Measurements from ENCODE around the gene TACC3.

DNA sequence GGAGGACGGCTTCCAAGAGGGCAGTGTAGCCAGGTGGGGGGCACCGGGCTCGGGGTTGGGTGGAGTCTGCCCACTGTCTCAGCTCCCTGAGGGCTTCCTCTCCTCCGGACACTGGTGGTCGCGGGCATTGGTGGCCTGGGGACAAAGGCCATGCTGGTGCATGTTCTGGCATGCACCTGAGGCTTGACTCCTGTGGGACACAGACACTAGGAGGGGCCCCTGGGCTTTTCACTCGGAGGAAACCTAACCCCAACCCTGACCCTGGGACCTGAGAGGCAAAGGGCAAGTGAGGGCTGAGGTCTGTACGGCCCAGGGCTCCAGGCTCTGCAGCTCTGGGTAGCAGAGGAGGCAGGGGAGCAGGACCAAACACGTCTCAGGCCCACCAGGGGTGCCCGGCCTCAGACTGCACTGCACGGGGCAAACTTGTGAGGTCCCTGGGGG, 49.5 kb downstream of the TACC3 start:
- TF ChIP-seq GABPA (IDR thresholded peaks at IDR 0.05; ENCODE audit: low read depth) (no peak), SIN3A (IDR thresholded peaks at IDR 0.05; ENCODE audit: borderline replicate concordance, low read depth, low read length) (no peak), POLR2AphosphoS5 (IDR thresholded peaks at IDR 0.05; ENCODE audit: low read depth, low read length) (no peak), TEAD4 (IDR thresholded peaks at IDR 0.05; ENCODE audit: borderline replicate concordance, insufficient read depth) (no peak), GATA2 (CRISPR knock-in tag; IDR thresholded peaks at IDR 0.05) (no peak)
- TF ChIP-seq, protein P1, sequence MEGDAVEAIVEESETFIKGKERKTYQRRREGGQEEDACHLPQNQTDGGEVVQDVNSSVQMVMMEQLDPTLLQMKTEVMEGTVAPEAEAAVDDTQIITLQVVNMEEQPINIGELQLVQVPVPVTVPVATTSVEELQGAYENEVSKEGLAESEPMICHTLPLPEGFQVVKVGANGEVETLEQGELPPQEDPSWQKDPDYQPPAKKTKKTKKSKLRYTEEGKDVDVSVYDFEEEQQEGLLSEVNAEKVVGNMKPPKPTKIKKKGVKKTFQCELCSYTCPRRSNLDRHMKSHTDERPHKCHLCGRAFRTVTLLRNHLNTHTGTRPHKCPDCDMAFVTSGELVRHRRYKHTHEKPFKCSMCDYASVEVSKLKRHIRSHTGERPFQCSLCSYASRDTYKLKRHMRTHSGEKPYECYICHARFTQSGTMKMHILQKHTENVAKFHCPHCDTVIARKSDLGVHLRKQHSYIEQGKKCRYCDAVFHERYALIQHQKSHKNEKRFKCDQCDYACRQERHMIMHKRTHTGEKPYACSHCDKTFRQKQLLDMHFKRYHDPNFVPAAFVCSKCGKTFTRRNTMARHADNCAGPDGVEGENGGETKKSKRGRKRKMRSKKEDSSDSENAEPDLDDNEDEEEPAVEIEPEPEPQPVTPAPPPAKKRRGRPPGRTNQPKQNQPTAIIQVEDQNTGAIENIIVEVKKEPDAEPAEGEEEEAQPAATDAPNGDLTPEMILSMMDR (IDR thresholded peaks at IDR 0.05), result no peak
- TF ChIP-seq, protein P2, sequence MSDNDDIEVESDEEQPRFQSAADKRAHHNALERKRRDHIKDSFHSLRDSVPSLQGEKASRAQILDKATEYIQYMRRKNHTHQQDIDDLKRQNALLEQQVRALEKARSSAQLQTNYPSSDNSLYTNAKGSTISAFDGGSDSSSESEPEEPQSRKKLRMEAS (IDR thresholded peaks at IDR 0.05; ENCODE audit: low read depth), result no peak
- TF ChIP-seq, protein P3, sequence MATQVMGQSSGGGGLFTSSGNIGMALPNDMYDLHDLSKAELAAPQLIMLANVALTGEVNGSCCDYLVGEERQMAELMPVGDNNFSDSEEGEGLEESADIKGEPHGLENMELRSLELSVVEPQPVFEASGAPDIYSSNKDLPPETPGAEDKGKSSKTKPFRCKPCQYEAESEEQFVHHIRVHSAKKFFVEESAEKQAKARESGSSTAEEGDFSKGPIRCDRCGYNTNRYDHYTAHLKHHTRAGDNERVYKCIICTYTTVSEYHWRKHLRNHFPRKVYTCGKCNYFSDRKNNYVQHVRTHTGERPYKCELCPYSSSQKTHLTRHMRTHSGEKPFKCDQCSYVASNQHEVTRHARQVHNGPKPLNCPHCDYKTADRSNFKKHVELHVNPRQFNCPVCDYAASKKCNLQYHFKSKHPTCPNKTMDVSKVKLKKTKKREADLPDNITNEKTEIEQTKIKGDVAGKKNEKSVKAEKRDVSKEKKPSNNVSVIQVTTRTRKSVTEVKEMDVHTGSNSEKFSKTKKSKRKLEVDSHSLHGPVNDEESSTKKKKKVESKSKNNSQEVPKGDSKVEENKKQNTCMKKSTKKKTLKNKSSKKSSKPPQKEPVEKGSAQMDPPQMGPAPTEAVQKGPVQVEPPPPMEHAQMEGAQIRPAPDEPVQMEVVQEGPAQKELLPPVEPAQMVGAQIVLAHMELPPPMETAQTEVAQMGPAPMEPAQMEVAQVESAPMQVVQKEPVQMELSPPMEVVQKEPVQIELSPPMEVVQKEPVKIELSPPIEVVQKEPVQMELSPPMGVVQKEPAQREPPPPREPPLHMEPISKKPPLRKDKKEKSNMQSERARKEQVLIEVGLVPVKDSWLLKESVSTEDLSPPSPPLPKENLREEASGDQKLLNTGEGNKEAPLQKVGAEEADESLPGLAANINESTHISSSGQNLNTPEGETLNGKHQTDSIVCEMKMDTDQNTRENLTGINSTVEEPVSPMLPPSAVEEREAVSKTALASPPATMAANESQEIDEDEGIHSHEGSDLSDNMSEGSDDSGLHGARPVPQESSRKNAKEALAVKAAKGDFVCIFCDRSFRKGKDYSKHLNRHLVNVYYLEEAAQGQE (IDR thresholded peaks at IDR 0.05; ENCODE audit: low read depth, low read length), result no peak

All from SK-N-SH (cell line).